H9 (cell line): Measurements from ENCODE around the gene LOXHD1. TPM values are rescaled to one million over a fixed set of nuclear protein-coding genes. Genes with fewer than 3 reads are reported as not detected.

Experiments used
- DNase-seq: peaks from one replicate; pipeline ENCODE4 v3.0.0-alpha.2; 2017
- H2AFZ ChIP-seq: one replicate; pipeline ENCODE4 v1.6.1; 2013; ENCODE audit warnings: mild to moderate bottlenecking, low read length, control low read depth, moderate library complexity
- H2AK5ac ChIP-seq: 2 replicates; pipeline ENCODE4 v1.6.1; 2013; ENCODE audit warnings: low read length, control low read depth, mixed read lengths; ENCODE audit not compliant: insufficient read length
- H2BK120ac ChIP-seq: one replicate; pipeline ENCODE4 v1.6.1; 2013; ENCODE audit warnings: low read depth, mild to moderate bottlenecking, low read length, control low read depth, inconsistent platforms; ENCODE audit not compliant: poor library complexity, severe bottlenecking
- H2BK12ac ChIP-seq: 2 replicates; pipeline ENCODE4 v1.6.1; 2013; ENCODE audit warnings: low read length, control low read depth, mixed read lengths, low read depth; ENCODE audit not compliant: insufficient read length
- H2BK15ac ChIP-seq: 2 replicates; pipeline ENCODE4 v1.6.1; 2013; ENCODE audit warnings: low read depth, low read length, control low read depth
- H2BK20ac ChIP-seq: one replicate; pipeline ENCODE4 v1.6.1; 2013; ENCODE audit warnings: low read depth, mild to moderate bottlenecking, low read length, control low read depth, inconsistent platforms; ENCODE audit not compliant: poor library complexity, severe bottlenecking
- H2BK5ac ChIP-seq: 2 replicates; pipeline ENCODE4 v1.6.1; 2013; ENCODE audit warnings: low read length, control low read depth, mixed read lengths; ENCODE audit not compliant: insufficient read length
- H3K14ac ChIP-seq: 2 replicates; pipeline ENCODE4 v1.6.1; 2013; ENCODE audit warnings: low read length, control low read depth; ENCODE audit not compliant: insufficient read depth
- H3K18ac ChIP-seq: 2 replicates; pipeline ENCODE4 v1.6.1; 2013; ENCODE audit warnings: low read depth, mild to moderate bottlenecking, mixed read lengths, low read length, control low read depth; ENCODE audit not compliant: insufficient read length
- H3K23ac ChIP-seq: 2 replicates; pipeline ENCODE4 v1.6.1; 2013; ENCODE audit warnings: low read length, control low read depth, mixed read lengths, low read depth; ENCODE audit not compliant: insufficient read length
- H3K23me2 ChIP-seq: 2 replicates; pipeline ENCODE4 v1.6.1; 2013; ENCODE audit warnings: low read depth, mild to moderate bottlenecking, mixed read lengths, low read length, control low read depth; ENCODE audit not compliant: insufficient read length, poor library complexity, severe bottlenecking
- H3K27ac ChIP-seq: 2 replicates; pipeline ENCODE4 v1.5.1; 2013; ENCODE audit warnings: low read length, control low read depth, mixed read lengths, low read depth; ENCODE audit not compliant: insufficient read length
- H3K27me3 ChIP-seq: 2 replicates; pipeline ENCODE4 v1.6.1; 2013; ENCODE audit warnings: low read length, control low read depth, inconsistent platforms; ENCODE audit not compliant: insufficient read depth
- H3K4ac ChIP-seq: 2 replicates; pipeline ENCODE4 v1.6.1; 2013; ENCODE audit warnings: low read depth, mild to moderate bottlenecking, control low read depth, inconsistent platforms, low read length, moderate library complexity
- H3K4me1 ChIP-seq: 2 replicates; pipeline ENCODE4 v1.6.1; 2013; ENCODE audit warnings: low read length, control low read depth, inconsistent platforms; ENCODE audit not compliant: insufficient read depth
- H3K4me2 ChIP-seq: 2 replicates; pipeline ENCODE4 v1.6.1; 2013; ENCODE audit warnings: low read length, control low read depth, mixed read lengths; ENCODE audit not compliant: insufficient read length, insufficient read depth
- H3K56ac ChIP-seq: 2 replicates; pipeline ENCODE4 v1.6.1; 2013; ENCODE audit warnings: low read depth, mild to moderate bottlenecking, mixed read lengths, low read length, control low read depth; ENCODE audit not compliant: insufficient read length
- H3K79me1 ChIP-seq: 2 replicates; pipeline ENCODE4 v1.6.1; 2013; ENCODE audit warnings: low read depth, mild to moderate bottlenecking, moderate library complexity, low read length, control low read depth, inconsistent platforms; ENCODE audit not compliant: insufficient read depth, poor library complexity, severe bottlenecking
- H3K79me2 ChIP-seq: 2 replicates; pipeline ENCODE4 v1.6.1; 2013; ENCODE audit warnings: low read length, control low read depth, inconsistent platforms; ENCODE audit not compliant: insufficient read depth
- H3K9ac ChIP-seq: 2 replicates; pipeline ENCODE4 v1.6.1; 2013; ENCODE audit warnings: low read length, control low read depth, mixed read lengths; ENCODE audit not compliant: insufficient read length; ENCODE audit errors: extremely low read depth
- H3K9me3 ChIP-seq: one replicate; pipeline ENCODE4 v1.6.1; 2013; ENCODE audit warnings: low read depth, low read length, inconsistent platforms; ENCODE audit not compliant: control insufficient read depth
- H3T11ph ChIP-seq: one replicate; pipeline ENCODE4 v1.6.1; 2013; ENCODE audit warnings: mild to moderate bottlenecking, low read length, control low read depth, inconsistent platforms
- H4K20me1 ChIP-seq: one replicate; pipeline ENCODE4 v1.6.1; 2013; ENCODE audit not compliant: control insufficient read depth, insufficient read length, insufficient read depth
- H4K5ac ChIP-seq: 2 replicates; pipeline ENCODE4 v1.6.1; 2013; ENCODE audit warnings: low read depth, mild to moderate bottlenecking, mixed read lengths, low read length, control low read depth; ENCODE audit not compliant: insufficient read length
- H4K8ac ChIP-seq: replicated peaks from 2 replicates; pipeline ENCODE4 v1.6.1; 2013; ENCODE audit warnings: low read length, control low read depth, mixed read lengths, low read depth; ENCODE audit not compliant: insufficient read length
- H4K91ac ChIP-seq: 2 replicates; pipeline ENCODE4 v1.6.1; 2013; ENCODE audit warnings: low read depth, mild to moderate bottlenecking, moderate library complexity, mixed read lengths, low read length, control low read depth; ENCODE audit not compliant: insufficient read length
- H3K27ac Mint-ChIP-seq, 3 experiments: 2 replicates in 2 of 3; 3 replicates in 1 of 3; pipeline ENCODE4 v1.8.0; 2020 to 2021; ENCODE audit warnings: mixed read lengths in 3 of 3, mild to moderate bottlenecking in 1 of 3, moderate library complexity in 1 of 3
- H3K27me3 Mint-ChIP-seq: 2 replicates; pipeline ENCODE4 v1.8.0; 2021; ENCODE audit warnings: low read depth, mild to moderate bottlenecking, moderate library complexity, mixed read lengths
- H3K36me3 Mint-ChIP-seq, 3 experiments: 2 replicates in 2 of 3; 3 replicates in 1 of 3; pipeline ENCODE4 v1.8.0; 2020 to 2021; ENCODE audit warnings: low read depth in 3 of 3, mixed read lengths in 3 of 3; ENCODE audit not compliant: insufficient read depth in 1 of 3
- H3K4me1 Mint-ChIP-seq, 2 experiments: 2 replicates each; pipeline ENCODE4 v1.8.0; 2020; ENCODE audit warnings: mixed read lengths in 2 of 2
- H3K4me3 Mint-ChIP-seq, 2 experiments: 2 replicates in 1 of 2; 3 replicates in 1 of 2; pipeline ENCODE4 v1.8.0; 2020 to 2021; ENCODE audit warnings: mild to moderate bottlenecking in 2 of 2, mixed read lengths in 2 of 2, moderate library complexity in 1 of 2
- H3K9me3 Mint-ChIP-seq, 2 experiments: 2 replicates in 1 of 2; 3 replicates in 1 of 2; pipeline ENCODE4 v1.8.0; 2020; ENCODE audit warnings: mild to moderate bottlenecking in 2 of 2, mixed read lengths in 2 of 2, moderate library complexity in 1 of 2
- WGBS: extraction: QIAGEN DNeasy Blood & Tissue Kit; methylation state at CpG from one replicate; pipeline ENCODE4 v1.1.7; 2013; ENCODE audit warnings: missing lambda C conversion rate, low lambda C conversion rate, mixed read lengths; ENCODE audit not compliant: insufficient read length; ENCODE audit errors: extremely low coverage; 5-methylcytosine and 5-hydroxymethylcytosine counted together
- total RNA-seq: library from RNA; stranded (reverse); gene quantifications from 2 replicates; pipeline ENCODE4 v1.2.1, GENCODE V29; 2021
- TF ChIP-seq, protein P1 (sequence below): fragments of 200-600 bp; sonication (generic); conservative IDR thresholded peaks from 3 replicates; pipeline ENCODE4 v1.8.0; 2021; ENCODE audit warnings: antibody characterized with exemption, mild to moderate bottlenecking

LOXHD1 gene
- total RNA-seq, 1 experiment from 2014 or later = 0.07 TPM

DNA sequence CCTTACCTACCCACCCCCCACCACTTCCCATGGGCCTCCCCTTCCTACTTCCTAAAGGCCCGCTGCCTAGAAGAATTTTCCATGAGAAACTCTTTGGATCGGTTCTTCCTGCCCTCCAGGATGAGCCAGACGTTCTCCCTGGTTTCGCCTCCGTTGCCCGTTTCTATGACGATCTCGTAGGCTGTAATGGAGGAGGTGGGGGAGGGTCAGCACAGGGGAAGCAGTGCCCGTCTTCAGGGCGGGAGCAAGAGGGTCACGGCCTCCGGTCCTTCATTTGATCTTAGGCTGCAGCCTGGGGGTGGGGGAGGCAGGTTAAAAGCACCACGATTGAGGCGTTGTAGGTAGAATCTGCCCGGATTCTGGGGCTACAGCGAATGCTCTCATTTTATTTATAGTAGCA is 172.0 kb downstream of the LOXHD1 start:
- H3K9me3 Mint-ChIP-seq = no peaks in the 10 kb centered on the region; a peak in 1 of 5 replicates
- no peak overlapping the region for H3K4me2 ChIP-seq

More for the DNA sequence above, 172.0 kb downstream of the LOXHD1 start:
- no peak overlapping the region for H2AFZ ChIP-seq
- H3K4ac ChIP-seq = no peak overlapping the region
- H3K14ac ChIP-seq = peak overlapping the region; percentile 16; the same call in 1 of the 2 replicates
- TF ChIP-seq, protein P1, sequence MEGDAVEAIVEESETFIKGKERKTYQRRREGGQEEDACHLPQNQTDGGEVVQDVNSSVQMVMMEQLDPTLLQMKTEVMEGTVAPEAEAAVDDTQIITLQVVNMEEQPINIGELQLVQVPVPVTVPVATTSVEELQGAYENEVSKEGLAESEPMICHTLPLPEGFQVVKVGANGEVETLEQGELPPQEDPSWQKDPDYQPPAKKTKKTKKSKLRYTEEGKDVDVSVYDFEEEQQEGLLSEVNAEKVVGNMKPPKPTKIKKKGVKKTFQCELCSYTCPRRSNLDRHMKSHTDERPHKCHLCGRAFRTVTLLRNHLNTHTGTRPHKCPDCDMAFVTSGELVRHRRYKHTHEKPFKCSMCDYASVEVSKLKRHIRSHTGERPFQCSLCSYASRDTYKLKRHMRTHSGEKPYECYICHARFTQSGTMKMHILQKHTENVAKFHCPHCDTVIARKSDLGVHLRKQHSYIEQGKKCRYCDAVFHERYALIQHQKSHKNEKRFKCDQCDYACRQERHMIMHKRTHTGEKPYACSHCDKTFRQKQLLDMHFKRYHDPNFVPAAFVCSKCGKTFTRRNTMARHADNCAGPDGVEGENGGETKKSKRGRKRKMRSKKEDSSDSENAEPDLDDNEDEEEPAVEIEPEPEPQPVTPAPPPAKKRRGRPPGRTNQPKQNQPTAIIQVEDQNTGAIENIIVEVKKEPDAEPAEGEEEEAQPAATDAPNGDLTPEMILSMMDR = no peak
- H2BK120ac ChIP-seq = no peak overlapping the region
- no peak overlapping the region for H2AK5ac ChIP-seq
- no peaks in the 10 kb centered on the region for H3K79me2 ChIP-seq
- H3K23me2 ChIP-seq = no peaks in the 10 kb centered on the region
- no CpG with 5 or more reads among the region's 16 CpGs for WGBS
- Mint-ChIP-seq H3K4me3 (peak overlapping the region in 1 of 2 experiments; percentile 40; a peak in 1 of 5 replicates), H3K27ac (no peak overlapping the region), H3K4me1 (peaks cover 11 to 17% of the 10 kb centered on the region in 2 experiments), H3K27me3 (peaks cover 5% of the 10 kb centered on the region), H3K36me3 (no peaks in the 10 kb centered on the region; a peak in 1 of 7 replicates)
- H3K27me3 ChIP-seq = no peaks in the 10 kb centered on the region
- H4K5ac ChIP-seq = no peak overlapping the region
- H2BK15ac ChIP-seq = no peak overlapping the region
- no peak overlapping the region for H4K91ac ChIP-seq
- H3K4me1 ChIP-seq = peaks cover 6% of the 10 kb centered on the region
- no peak overlapping the region for H2BK12ac ChIP-seq
- no peak for DNase-seq
- H3K56ac ChIP-seq = no peak overlapping the region
- H2BK5ac ChIP-seq = no peak overlapping the region
- H3K79me1 ChIP-seq = no peaks in the 10 kb centered on the region
- no peak overlapping the region for H2BK20ac ChIP-seq
- no peak overlapping the region for H3K27ac ChIP-seq
- no peaks in the 10 kb centered on the region for H4K20me1 ChIP-seq
- no peak overlapping the region for H3K23ac ChIP-seq
- H3T11ph ChIP-seq = no peak overlapping the region
- H3K18ac ChIP-seq = peak overlapping the region; percentile 60
- H4K8ac ChIP-seq = no peak overlapping the region
- no peak overlapping the region for H3K9ac ChIP-seq
- no peaks in the 10 kb centered on the region for H3K9me3 ChIP-seq
